GM21737 (cell line): Measurements from ENCODE around the gene MYOD1.

Experiments
- ATAC-seq: cut with Tn5 transposase; IDR thresholded peaks from one replicate; pipeline ENCODE4 v1.9.1; 2021; ENCODE audit warnings: mild to moderate bottlenecking, moderate library complexity; ENCODE audit not compliant: unreplicated experiment

The MYOD1 gene

DNA sequence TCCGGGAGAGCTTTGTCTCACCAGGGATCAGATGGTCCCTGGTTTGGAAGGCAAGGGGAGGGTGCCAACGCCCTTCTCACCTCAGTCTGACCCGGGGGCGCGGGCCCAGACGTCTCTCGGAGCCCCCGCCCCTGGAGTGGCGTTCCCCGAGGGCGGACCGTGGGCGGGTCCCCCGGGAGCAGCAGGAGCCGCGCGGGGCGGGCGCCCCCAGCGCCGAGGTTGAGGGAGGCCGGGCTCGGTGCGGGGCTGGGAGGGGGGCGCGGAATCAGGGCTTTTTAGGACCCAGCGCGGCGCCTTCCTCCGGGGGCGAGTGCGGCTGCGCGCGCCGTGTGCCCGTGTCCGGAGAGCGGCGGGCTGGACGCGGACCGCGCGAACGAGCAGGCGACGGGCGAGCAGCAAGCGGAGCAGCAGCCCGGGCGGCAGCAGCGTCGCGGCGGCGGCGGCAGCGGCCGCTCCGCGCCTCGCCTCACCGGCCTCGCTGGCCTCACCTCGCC lies 15.1 kb downstream of the MYOD1 start, which contains the start of gene KCNC1:
TSS of gene KCNC1 (plus strand) at position 364 of the 494 bp plus-strand sequence. CDS start 1,222 bp downstream, outside the sequence.
- no peak for ATAC-seq

DNA sequence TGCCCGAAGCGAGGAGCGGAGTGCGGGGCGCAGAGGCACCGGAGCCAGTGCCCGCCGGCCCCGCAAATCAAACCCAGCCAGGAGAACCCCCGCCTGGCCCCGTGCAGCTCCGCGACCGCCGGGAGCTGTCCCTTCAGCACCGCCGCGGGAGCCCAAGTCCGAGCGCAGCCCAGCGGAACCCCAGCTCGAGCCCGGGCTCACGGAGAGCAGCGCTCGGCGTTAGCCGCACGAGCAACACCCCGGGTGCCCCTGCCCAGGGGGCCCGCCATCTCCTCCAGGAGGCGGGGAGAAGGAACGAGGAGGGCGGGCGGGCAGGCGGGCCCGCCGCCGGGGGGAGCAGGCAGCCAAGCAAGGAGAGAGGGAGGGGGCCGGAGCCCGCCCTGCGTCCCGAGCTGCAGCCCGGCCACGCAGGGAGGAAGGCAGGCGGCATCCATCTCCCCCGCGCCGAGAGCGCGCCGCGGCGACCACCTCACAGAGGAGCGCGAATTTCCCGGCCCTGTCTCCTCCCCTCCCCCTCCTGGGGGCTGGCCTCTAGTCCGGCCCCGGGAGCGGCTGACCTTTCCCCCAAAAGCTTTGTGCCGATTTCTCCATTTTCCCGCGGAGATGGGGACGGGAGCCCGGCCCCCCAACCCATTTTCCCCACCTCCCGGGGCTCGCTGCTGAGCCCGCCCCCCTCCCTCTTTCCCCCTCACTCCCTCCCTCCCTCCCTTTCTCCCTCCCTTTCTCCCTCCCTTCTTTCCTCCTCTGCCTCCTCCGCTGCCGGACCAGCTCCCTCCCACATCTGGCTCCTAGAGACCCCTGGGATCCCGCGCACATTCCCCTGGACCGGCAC lies 15.8 kb downstream of the MYOD1 start:
- no peak for ATAC-seq

DNA sequence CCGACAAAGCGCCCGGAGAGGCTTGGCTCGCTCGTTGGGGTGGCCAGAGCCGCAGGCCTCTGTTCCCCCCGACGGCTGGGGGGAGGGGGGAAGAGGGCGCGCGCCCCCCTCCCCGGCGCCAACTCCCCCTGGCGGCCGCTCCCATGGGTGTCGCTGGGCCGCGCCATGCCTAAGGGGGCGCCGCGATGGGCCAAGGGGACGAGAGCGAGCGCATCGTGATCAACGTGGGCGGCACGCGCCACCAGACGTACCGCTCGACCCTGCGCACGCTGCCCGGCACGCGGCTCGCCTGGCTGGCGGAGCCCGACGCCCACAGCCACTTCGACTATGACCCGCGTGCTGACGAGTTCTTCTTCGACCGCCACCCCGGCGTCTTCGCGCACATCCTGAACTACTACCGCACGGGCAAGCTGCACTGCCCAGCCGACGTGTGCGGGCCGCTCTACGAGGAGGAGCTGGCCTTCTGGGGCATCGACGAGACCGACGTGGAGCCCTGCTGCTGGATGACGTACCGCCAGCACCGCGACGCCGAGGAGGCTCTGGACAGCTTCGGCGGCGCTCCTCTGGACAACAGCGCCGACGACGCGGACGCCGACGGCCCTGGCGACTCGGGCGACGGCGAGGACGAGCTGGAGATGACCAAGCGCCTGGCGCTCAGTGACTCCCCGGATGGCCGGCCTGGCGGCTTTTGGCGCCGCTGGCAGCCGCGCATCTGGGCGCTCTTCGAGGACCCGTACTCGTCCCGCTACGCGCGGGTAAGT lies 16.6 kb downstream of the MYOD1 start:
- ATAC-seq: no peak

DNA sequence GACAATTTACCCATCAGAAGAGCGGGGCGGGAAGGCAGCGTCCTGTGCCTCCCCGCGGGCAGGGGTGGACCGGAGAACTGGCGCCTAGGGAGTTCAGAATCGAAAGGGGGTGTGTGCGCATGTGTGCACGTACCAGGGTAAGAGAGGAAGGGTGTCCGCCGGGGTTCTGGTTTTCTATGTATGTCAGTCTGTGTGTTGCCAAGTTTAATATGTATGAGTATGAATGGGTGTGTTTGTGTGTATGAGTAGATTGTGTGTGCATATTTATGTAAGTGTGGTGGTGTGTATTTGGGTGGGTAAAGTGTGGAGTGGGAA lies 17.2 kb downstream of the MYOD1 start:
- no peak for ATAC-seq

DNA sequence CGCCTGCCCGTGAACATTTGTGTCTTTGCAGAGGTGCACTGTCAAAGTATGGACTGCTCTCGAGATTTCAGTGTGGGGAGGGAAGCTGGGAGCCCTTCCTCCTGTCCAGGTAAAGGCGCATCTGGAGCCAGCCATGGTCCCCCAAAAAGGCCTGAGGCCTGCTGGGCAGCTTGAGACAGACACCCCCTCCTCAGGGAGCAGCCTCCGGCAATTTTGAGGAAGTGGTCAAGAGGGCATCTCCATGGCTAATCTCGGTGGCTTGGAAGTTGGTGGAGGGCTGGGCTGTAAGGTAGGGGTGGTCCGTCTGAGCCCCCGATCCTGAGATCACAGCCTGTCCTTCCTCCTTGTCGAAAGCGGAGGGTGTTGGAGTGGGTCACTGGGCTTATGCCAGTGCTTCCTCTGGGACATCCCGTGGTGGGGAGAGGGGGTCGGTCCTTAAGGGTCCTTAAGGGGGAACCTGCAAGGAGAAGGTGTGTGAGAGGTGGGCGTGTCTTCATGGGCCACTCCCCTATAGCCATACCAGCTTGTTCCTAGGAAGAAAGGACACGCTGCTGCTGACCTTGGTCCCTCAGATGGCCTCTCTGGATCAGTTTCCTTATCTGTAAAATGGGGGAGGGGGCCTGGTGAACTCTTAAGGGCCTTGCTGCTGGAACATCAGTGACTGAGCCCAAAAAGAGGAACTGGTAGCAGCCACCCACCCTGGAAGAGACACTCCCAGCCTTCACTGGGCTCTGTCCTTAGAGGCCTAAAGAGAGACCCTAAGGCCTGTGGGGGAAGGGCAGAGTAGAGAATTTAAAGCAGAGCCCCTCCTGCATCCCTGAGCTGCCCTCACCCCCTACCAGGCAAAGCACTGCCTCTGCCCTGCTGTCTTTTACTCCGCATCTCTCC lies 17.8 kb downstream of the MYOD1 start:
- ATAC-seq: no peak

DNA sequence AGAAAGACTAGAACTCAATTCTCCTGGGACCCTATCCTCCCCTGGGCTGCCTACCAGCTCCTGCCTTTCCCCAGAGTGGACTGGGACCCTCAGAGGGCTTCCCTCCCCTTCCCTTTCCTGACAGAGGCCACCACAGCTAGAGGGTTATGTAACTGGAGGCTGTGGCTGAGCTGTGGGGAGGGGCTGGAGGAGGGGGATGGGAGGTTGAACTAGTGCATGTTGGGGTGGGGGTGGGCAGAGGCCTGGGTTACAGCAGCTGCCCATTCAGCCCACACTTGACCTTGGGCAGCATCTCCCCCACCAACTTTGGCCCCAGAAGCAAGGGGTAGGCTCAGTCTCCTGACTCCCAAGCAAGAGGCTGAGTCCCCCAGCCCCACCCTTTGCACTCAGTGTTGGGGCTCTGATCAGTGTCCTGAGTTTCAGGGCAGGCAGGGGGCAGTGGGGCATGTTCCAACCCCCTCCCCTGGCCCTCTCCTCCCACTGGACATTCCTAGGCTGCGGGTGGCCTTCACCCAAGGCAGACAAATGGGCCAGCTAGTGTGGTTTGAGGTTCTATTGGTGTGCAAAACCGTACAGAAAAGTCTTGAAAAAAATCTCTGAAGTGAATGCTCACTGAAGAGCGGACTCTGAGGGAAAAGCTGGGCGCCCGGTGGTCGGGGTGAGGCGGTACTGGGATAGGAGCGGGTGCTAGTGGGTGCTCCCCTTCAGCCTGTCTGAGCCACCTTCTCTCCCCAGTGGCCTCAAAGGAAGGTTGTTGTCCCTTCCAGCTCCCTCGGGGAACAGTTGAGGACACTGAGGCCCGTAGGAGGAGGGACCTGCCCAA lies 19.0 kb downstream of the MYOD1 start:
- no peak for ATAC-seq

DNA sequence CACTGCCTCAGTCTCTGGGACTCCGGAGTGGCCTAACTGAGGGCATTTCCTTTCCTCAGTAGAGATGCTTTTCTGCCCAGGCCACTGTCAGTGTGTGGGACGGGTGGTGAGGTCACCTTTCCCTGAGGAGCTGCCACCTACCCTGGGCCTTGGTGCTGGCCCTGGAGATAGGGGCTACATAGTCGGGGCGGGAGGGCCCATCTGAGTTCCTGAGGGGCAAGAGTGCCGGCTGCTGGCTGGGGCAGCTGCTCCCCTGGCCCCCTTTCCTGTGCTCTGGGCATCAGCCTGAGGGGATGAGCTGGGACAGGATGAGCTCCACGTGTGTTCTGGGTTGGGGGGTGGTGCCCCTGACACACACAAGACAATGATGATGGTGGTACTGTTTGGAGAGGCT lies 20.6 kb downstream of the MYOD1 start:
- ATAC-seq: no peak

DNA sequence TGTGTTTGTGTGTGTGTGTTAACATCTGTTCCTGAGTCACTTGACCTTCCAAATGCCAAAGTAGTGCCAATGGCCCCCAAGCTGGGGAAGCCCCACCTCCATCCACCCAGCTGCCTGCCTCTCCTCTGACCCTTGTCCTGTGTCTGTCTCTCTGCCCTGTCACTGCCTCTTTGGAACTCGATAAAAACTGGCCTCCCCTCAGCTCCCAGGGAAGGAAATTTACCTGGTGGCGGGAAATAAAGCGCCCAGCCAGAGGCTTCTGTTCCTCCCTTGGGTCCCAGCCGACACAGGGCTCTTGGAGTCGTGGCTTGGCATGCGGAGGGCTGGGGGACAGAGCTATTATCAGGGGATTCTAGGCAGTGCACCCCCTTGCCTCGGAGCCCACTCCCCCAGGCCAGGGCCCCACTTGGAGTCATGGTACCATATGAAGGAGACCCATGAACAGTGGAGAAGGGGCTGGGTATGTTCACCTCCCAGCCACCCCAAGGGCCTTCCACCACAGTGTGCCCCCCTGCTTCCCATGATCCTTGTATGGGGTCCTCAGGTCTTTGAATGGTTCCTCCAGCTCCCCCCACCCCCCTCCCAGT lies 21.4 kb downstream of the MYOD1 start:
- no peak for ATAC-seq

DNA sequence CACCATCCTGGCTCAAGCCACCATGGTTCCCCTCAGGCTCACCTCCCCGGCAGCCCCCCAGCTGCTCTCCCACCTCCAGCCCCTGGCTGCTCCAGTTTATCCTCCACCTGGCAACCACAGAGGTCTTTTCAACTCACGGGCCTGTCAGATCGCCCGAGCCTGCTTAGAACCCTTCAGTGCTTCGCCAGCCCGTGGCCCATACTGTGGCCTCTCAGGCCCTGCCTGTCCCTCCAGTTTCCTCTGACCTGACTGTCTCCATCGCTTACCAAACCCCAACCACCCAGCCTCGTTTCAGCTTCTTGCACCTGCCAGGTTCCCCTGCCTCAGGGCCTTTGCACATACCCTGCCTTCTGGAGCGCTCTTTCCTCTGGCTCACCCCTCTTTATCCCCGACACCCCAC lies 22.1 kb downstream of the MYOD1 start:
- no peak for ATAC-seq

DNA sequence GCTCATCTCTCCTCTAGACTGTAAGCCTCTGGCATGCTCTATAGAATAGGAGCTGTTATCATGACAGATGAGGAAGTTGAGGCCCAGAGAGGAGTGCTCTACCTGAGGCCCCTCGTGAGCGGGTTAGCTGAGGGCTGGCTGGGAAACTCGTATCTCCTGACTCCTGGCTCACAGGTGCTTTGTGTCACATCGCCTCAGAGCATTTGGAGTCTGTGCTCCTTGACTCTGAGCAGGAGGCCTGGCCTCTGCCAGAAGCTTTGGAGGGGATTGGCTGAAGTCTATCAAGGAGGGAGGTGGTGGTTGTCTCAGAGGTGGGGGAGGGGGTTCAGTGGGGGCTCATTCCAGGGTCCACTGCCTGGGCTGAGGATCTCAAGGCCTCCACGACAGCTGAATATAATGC lies 22.6 kb downstream of the MYOD1 start:
- no peak for ATAC-seq

DNA sequence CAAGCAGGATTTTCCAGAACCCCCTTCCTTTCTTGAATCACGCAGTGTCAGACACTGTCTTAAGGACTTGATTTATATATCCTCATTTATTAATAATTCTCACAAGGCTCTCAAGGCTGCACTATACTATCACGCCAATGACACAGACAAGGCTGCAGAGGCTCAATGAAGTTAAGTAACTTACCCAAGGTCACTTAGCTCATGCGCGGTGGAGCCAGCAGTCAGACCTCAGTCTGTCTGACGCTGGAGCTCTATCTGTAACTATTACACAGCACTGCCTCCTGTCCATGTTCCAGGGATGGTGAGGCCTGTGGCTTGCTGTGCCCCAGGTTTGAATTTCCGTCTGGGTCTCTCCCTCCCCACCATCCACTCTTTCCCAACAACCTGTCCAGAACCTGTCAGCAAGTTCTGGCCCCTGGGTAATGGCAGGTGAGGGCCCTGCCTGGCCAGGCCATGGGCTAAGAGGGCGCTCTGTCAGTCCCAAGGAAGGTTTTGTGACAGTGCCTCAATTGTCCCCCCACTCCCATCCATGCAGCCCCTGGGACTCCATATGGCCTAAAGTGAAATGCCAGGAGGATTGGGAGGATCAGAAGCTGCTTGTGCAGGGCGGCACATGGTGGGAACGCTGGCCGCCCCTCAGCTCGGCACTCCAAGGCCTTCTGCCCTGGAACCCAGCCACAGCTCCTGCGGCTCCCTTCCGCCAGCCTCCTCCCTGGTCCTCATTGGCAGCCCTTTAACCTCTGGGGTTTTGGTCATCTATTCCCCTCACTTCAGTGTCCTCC lies 23.8 kb downstream of the MYOD1 start:
- ATAC-seq: no peak

DNA sequence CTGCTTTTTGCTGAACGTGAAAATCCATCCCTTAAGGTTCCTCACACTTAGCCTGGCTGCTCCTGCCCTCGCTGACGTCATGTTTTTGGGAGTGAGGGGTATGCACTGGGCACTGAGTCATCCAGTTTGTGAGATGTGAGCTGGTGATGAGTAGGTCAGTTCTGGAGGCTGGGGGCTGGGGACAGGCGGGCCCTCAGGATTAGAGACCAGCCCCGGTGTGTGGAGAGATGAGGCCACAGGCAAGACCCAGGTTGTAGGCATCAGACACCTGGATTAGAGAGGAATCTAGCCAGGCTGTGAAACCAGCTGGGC lies 24.4 kb downstream of the MYOD1 start:
- ATAC-seq: no peak

DNA sequence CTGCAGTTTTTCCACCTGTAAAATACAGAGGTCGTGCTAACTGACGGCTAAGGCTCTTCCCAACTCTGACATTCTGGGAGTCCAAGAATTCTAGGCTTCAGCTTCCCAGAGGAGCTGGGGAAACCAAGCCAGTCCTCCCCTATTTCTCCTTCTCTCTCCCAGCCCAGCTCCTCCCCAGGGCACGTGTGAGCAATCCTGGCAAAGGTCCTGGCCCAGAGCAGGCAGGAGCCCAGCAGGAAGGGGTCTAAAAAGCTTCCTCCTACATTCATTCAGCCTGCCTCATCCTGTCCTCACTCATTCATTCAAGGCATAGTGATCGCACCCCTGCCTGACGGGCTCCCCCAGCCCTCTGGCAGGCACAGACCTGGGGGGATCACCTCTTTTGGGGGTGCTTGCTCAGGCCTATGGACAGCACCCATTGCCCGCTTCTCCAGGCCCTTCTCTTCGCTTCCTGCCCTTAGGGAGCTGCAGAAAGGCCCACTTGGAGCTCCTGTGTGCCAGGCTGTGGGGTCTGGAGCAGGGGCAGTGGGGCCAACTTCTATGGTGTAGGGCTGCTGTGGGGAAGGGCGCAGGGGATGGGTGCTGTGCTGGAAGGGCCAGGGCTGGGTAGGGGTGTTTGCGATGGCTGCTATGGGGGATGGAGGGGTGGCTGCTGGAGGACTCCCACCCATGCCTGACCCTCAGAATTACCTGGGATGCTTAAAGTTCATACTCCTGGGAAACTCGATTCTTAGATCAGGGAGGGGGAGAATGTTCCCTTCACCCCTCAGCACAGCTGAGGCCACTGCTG lies 25.0 kb downstream of the MYOD1 start:
- ATAC-seq: no peak

DNA sequence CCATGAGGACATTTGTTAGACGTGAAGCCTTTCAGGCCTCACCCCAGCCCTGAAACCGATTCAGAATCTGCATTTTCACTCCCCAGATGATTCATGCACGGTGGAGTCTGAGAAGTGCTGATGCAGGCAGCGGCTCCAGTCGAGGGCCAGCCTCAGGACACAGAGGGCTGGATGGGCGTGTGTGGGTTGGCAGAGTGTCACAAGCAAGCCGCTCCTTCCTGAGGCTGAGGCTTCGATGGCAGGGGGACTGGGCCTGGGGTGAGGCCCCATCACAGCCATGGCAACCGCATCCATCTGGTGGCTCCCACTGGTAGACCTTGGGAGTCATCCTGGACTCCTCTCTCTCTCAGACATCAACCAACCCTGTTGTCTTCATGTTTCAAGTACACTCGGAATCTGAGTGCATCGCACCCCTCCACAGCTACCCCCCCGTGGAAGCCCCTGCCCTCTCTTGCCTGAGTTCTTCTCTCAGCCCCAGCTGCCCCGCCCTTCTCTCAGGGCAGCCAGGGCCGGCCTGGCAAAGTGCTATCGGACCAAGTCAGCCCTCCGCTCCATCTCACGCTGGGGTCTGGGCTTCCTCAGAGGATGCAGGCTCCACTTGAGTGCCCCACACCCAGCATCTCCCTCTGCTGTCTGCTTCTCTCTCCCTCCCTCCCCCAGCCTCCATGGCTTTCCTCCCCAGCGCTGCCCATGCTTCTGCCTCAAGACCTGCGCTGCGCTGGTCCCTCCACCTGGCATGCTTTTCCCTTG lies 25.8 kb downstream of the MYOD1 start:
- ATAC-seq: no peak

DNA sequence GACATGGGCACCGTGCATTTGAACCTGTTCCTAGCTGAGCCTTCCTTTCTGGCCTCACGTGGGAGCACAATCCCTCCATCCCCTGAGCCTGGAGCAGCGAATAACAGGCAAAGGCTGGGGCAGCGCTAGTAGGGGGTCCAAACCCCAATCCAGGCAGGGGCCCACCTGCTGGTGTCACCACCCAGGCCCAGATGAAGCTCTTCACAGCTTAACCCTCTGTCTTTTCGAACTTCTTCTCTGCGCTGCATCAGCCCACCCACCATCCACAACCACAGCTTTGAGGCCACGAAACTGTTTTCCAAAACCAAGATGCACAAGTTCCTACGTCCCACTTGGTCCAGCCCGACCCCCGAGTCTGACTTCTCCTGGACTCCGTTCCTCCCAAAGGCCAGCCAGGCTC lies 26.7 kb downstream of the MYOD1 start:
- ATAC-seq: no peak

DNA sequence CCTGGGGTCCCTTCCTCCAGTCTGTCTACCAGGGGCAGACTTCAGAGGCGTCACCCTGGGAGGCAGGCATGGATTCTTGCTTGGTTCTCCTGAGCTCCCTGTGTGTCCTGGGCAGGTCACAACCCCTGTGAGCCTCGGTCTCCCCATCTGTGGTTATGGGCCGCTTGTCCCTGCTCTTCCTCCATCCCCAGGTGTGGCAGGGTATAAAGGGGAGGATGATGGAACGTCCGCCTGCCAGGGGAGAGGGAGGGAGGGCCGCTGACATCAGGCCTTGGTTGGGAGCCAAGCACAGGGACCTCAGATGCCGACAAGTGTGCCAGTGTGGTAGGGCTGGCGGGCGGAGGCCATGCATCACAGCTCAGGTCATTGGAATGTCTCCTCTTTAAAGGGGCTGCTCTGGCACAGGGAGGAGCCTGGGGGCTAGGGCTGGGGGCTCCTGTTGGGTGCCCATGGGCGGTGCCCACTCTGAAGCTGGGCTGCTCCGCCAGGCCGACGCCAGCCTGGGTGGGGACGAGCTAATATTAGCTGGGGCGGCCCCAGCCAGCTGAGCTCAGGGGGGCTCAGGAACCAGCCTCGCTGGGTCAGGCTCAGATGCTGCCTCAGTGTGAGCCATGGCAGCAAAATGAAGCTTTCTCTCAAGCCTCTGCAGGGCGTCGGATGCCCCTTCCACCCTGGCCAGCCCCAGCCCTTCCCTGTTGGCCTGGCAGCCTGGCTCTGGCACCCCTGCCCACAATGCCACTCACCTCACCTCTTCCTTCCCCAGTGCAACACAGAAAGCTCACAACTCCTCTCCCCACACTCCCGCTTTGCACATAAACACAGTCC lies 28.0 kb downstream of the MYOD1 start:
- ATAC-seq: no peak

DNA sequence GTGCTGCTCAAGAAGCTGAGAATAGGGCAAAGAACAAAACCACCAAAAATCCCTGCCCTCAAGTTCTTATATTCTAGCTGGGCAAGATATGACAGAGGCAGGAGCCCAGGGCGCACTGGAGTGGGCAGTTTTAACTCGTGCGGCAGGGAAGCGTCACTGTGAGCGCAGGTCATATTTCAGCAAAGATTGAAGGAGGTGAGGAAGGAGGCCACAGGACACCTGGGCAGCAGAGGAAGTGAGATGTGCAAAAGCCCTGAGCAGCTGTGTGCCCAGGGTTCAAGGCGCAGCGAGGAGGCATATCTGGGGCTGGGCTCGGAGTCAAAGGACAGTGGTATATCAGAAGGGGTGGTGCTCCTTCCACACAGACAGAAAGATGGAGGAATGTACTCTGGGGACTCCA lies 28.7 kb downstream of the MYOD1 start:
- ATAC-seq: no peak
